Colon (tissue), 2 donors: ENCODE results near the gene CD274.
A peak's percentile ranks its signal among the peaks of the same experiment; 100 is the strongest.
"Not testable (repeated sequence)": the region's sequence is repeated elsewhere in the genome, so short reads cannot be mapped to it uniquely, and the experiment has no call there.

Experiments used
- FAIRE-seq: peaks from 2 replicates; lab custom pipeline; 2012; peaks lifted over from hg19 to GRCh38; lab: Jason Lieb, UNC
- donor health status: control.
- donor health status: control.

Gene CD274

GRCh38 chr9:5450359-5451091 lies at the start of gene CD274:
Gene CD274 (plus strand): TSS chr9:5450542. CDS start chr9:5456114, 5,572 bp downstream.
- FAIRE-seq = peak; percentile 53

DNA sequence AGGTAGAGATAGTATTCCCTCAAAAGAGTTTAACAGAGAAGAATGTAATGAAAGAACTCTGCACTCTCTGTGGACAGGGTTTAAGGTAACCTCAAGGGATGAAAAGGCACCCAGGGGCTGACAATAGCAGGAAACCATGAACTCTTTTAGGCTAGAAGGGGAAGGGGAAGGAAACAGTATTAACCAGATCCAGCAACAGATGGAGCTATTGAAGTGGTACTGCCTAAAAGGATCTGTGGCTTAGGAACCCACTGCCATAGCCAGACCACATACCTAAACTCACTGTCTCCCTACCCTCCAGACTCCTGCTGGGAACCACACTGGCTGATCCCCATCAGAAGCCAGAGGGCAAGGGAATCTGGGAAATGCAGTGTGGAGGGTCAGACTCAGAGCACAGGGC lies 48.1 kb upstream of the CD274 start:
- no peak for FAIRE-seq

- FAIRE-seq = no peak
Observed at GRCh38 chr9:5408596-5408995, 41.7 kb upstream of the CD274 start.

- FAIRE-seq = no peak
Observed at GRCh38 chr9:5416953-5417352, 33.4 kb upstream of the CD274 start.

DNA sequence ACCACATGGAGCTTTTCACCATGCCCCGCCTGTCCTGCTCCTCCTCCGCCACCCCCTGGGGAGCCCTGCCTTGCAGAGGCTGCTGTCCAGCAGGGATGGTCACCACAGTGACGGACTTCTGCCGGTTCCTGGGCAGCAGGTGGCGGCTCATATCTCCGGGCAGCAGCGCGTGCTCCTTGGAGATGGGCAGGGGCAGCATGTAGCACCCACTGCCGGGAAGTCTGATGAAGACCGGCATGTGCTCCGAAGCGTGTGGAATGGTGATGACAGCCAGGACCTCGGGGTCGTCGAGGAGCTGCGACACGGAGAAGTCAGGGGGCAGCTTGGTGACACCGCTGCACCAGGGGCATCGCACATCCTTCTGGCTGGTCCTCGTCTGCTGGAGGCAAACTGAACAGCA lies 31.9 kb upstream of the CD274 start:
- FAIRE-seq = no peak

DNA sequence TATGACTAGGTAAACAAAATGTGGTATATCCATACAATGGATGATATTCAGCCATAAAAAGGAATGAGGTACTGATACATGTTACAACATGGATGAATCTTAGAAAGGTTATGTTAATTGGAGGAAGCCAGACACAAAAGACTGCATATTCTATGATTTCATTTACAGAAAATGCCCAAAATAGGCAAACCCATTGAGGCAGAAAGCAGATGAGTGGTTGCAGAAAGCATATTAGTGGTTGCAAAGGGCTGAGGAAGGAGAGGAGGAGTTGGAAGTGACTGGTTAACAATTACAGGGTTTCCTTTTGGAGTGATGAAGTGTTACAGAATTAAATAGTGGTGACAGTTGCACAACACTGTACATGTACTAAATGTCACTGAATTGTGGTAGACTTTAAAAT lies 30.4 kb upstream of the CD274 start:
- FAIRE-seq = no peak

DNA sequence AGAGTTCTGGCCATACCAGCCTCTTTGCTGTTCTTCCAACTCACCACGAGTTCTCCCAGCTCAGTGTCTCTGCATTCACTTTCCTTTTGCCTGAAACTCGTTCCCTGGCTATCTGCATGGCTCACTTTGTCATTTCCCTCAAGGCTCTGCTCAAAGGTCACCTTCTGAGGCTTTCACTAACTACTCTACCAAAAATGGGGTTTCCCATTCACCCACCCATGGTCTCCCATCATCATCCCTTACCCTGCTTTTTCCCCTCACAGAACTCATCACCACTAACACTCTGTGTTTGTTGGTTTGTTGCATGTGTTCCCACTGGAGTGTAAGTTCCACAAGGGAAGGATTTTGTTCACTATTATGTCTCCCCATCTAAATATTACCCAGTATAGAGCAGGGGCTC lies 29.2 kb upstream of the CD274 start:
- FAIRE-seq = no peak

DNA sequence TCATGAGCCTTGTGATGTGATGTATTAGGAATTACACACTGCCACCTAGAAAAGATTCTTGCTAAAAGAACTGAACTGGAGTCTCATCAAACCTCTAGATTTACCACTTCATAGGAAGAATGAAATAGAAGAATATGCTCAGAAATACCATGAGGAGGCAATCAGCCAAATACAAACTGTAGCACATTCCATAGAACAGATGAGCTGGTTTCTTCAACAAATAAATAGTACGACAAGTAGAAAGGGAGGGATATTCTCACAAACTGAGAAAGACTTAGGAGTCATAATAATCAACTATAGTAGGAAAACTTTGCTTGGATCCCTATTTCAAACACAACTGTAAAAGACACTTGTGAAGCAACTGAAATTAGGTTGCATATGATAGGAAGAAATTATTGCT lies 28.1 kb upstream of the CD274 start:
- FAIRE-seq = no peak

DNA sequence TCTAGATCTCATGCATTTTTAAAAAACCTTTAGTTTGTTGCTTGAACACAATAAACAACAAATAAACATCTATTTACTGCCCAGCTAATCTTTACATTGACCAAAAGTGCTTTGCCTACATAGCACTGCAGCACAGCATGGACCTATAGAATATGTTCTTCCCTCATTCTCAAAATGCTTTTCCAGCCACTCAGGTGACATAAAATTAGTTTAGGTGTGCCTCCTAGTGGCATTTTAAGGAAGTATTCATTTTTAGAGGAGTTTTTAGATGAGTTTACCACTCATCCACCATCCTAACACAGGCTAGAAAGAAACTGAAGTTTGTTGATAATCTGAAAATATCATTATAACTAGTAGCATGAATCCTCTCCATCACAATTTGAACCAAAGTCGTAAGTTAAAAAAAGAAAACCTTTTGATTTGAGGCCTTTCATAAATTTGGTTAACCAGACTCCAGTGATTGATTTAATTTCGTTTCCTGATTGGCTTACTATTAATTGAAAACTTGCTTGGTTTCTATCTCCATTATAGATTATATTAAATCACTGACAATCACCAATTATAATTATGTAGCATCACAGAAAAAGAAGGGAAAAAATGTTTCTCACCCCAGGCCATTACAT lies 25.2 kb upstream of the CD274 start:
- no peak for FAIRE-seq

- no peak for FAIRE-seq
Observed at GRCh38 chr9:5427005-5427404, 23.3 kb upstream of the CD274 start.

GRCh38 chr9:5428172-5428571 lies 22.2 kb upstream of the CD274 start:
- FAIRE-seq = no peak

- FAIRE-seq = no peak
Observed at GRCh38 chr9:5428794-5429528, 21.4 kb upstream of the CD274 start.

GRCh38 chr9:5429873-5430564 lies 20.3 kb upstream of the CD274 start:
- FAIRE-seq = no peak

- FAIRE-seq = no peak
Observed at GRCh38 chr9:5430912-5431311, 19.4 kb upstream of the CD274 start.

- FAIRE-seq = not testable (repeated sequence)
Observed at GRCh38 chr9:5432890-5433289, 17.5 kb upstream of the CD274 start.

GRCh38 chr9:5433328-5433727 lies 17.0 kb upstream of the CD274 start:
- not testable (repeated sequence) for FAIRE-seq

DNA sequence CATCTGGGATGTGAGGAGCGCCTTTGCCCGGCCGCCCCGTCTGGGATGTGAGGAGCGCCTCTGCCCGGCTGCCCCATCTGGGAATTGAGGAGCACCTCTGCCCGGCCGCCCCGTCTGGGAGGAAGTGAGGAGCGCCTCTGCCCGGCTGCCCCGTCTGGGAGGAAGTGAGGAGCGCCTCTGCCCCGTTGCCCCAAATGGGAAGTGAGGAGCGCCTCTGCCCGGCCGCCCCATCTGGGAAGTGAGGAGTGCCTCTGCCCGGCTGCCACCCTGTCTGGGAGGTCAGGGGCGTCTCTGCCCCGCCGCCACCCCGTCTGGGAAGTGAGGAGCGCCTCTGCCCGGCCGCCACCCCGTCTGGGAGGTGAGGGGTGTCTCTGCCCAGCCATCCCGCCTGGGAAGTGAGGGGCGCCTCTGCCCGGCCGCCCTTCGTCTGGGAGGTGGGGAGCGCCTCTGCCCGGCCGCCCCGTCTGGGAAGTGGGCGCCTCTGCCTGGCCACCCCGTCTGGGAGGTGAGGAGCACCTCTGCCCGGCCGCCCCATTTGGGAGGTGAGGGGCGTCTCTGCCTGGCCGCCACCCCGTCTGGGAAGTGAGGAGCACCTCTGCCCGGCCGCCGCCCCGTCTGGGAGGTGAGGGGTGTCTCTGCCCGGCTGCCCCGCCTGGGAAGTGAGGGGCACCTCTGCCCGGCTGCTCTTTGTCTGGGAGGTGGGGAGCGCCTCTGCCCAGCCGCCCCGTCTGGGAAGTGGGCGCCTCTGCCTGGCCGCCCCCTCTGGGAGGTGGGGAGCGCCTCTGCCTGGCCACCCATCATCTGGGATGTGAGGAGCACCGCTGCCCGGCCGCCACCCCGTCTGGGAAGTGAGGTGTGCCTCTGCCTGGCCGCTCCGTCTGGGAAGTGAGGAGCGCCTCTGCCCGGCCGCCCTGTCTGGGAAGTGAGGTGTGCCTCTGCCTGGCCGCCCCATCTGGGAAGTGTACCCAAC lies 16.2 kb upstream of the CD274 start:
- FAIRE-seq = not testable (repeated sequence)

GRCh38 chr9:5435912-5436311 lies 14.4 kb upstream of the CD274 start:
- no peak for FAIRE-seq

- no peak for FAIRE-seq
Observed at GRCh38 chr9:5436441-5436840, 13.9 kb upstream of the CD274 start.

DNA sequence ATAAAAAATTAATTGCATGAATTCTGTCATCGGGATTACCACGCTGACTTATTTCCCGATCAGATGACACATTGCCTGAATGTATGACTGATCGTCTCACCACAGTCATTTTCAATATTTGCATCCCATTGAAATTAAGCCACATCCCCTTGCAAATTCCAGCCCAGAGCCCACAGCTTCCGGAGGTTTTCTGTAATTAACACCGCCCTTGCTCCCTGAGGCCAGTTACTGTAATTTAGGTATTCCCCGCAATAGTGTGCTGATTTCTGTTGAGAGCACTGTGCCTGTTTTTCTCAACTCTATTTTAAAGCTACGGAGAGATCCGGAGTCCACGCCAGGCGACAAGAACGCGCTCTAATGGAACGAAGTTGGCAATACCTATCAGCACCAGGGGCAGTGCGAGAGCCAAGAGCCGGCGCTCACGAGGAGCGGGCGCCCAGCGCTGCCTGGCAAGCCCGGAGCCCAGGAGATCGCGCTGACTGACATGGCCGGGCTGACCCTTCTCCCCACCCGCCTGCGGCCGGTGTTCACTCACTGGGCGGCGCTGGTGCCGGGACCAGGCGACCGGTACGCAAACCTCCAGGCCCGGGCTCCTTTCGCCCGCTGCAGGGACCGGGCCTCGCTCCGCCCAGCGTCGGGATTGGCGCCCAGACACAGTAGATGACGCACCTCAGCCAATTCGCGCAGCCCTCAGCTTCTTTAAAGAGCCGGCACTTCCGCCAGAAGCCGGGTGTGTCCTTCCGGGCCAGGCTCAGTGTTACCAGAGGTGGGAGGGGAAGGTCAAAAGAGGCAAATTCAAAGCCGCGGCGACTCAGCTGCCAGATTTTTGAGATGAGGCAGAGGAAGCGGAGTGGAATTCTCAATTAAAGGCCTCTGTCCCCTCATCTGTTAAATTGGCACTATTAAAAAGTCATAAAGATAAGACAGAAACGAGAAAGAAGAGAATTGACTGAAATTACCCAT lies 12.8 kb upstream of the CD274 start, which contains the start of gene PLGRKT:
TSS of gene PLGRKT (minus strand) at position 672 of the 963 bp plus-strand sequence. CDS start 5,948 bp downstream, outside the sequence.
- FAIRE-seq = peak; percentile 33
